Small intestine (tissue), 7 donors: ENCODE measurements around the gene RAMACL. TPM values are rescaled to one million over a fixed set of nuclear protein-coding genes. Genes with fewer than 3 reads are reported as not detected.

Source experiments
- DNase-seq, 2 donors: peaks; one replicate each; pipeline versions ENCODE4 v3.0.0 to v3.0.0-alpha.2; 2013
- FAIRE-seq: peaks from 2 replicates; lab custom pipeline; 2012; peaks lifted over from hg19 to GRCh38; lab: Jason Lieb, UNC
- H3K27ac ChIP-seq, 3 donors: one replicate each; pipeline ENCODE4 v1.5.1; 2013; ENCODE audit warnings: low read length in 2 of 3, mild to moderate bottlenecking in 2 of 3, control low read depth in 1 of 3, inconsistent platforms in 1 of 3, low read depth in 1 of 3, moderate library complexity in 1 of 3
- H3K27me3 ChIP-seq, 3 donors: one replicate each; pipeline ENCODE4 v1.6.1; 2013; ENCODE audit warnings: low read length in 3 of 3, inconsistent platforms in 1 of 3; ENCODE audit not compliant: control insufficient read depth in 3 of 3, insufficient read depth in 3 of 3
- H3K36me3 ChIP-seq, 3 donors: one replicate each; pipeline ENCODE4 v1.6.1; 2013; ENCODE audit warnings: low read length in 3 of 3, inconsistent platforms in 1 of 3, low read depth in 1 of 3, mild to moderate bottlenecking in 1 of 3, moderate library complexity in 1 of 3; ENCODE audit not compliant: control insufficient read depth in 3 of 3, insufficient read depth in 2 of 3
- H3K4me1 ChIP-seq, 3 donors: one replicate each; pipeline ENCODE4 v1.6.1; 2013; ENCODE audit warnings: low read length in 2 of 3, inconsistent platforms in 1 of 3, low read depth in 1 of 3, mild to moderate bottlenecking in 1 of 3, moderate library complexity in 1 of 3; ENCODE audit not compliant: control insufficient read depth in 3 of 3, insufficient read depth in 2 of 3
- H3K4me3 ChIP-seq, 3 donors: one replicate each; pipeline ENCODE4 v1.5.1; 2013; ENCODE audit warnings: low read length in 3 of 3, control low read depth in 1 of 3, inconsistent platforms in 1 of 3, low read depth in 1 of 3, mild to moderate bottlenecking in 1 of 3, moderate library complexity in 1 of 3
- H3K9me3 ChIP-seq, 2 donors: one replicate each; pipeline ENCODE4 v1.6.1; 2013; ENCODE audit warnings: low read depth in 1 of 2, low read length in 1 of 2; ENCODE audit not compliant: control insufficient read depth in 2 of 2, insufficient read depth in 1 of 2
- WGBS, 3 donors: extraction: QIAGEN DNeasy Blood & Tissue Kit; methylation state at CpG; one replicate each; pipeline ENCODE4 v1.1.7; 2013; 5-methylcytosine and 5-hydroxymethylcytosine counted together
- polyA plus RNA-seq, 4 donors: library from polyadenylated mRNA; stranded (reverse) in 3 of 4; unstranded in 1 of 4; fragments of 200-250 nt in 3 of 4; fragments of 120-200 nt in 1 of 4; gene quantifications; one replicate each; pipeline versions ENCODE4 v1.2.1 to v1.2.3, GENCODE V29; 2013
- donor health status: healthy with polysubstance abuse.
- donor health status: control.
- donor health status: control.
- donor health status: Bipolar disorder and iron deficiency.
- donor health status: healthy.

The RAMACL gene
- polyA plus RNA-seq, 4 donors = 0.16 to 0.24 TPM; not detected in 2

DNA sequence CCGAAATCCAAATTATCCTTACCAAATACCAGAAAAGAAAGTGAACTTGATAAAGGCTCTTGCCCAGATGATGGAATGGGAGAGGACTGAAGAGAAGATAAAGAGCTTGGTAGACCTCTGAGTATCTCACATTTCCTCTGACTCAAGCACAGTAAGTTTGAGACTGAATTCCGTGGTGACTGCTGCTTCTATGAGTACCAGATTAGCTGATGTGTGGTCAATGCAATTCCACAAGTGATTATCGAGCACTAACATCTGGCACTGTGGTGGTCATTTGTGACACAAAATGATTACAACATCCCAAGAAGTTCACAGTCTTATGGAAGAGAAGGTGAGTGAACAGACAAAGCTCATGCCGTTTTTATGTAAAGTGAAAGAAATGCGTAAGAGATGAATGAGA, 43.1 kb upstream of the RAMACL start:
- Histone ChIP-seq H3K9me3 (no peaks in the 10 kb centered on the region), H3K36me3 (no peaks in the 10 kb centered on the region), H3K27me3 (peaks cover 0 to 50% (median 0%) of the 10 kb centered on the region in 3 donors), H3K27ac (no peak overlapping the region), H3K4me1 (peaks cover 0 to 16% (median 6%) of the 10 kb centered on the region in 3 donors), H3K4me3 (no peak overlapping the region)
- WGBS, 3 donors = 69 to 82% (median 76%) methylated on average over 5 of the region's 5 CpGs
- DNase-seq (no peak), FAIRE-seq (no peak)

DNA sequence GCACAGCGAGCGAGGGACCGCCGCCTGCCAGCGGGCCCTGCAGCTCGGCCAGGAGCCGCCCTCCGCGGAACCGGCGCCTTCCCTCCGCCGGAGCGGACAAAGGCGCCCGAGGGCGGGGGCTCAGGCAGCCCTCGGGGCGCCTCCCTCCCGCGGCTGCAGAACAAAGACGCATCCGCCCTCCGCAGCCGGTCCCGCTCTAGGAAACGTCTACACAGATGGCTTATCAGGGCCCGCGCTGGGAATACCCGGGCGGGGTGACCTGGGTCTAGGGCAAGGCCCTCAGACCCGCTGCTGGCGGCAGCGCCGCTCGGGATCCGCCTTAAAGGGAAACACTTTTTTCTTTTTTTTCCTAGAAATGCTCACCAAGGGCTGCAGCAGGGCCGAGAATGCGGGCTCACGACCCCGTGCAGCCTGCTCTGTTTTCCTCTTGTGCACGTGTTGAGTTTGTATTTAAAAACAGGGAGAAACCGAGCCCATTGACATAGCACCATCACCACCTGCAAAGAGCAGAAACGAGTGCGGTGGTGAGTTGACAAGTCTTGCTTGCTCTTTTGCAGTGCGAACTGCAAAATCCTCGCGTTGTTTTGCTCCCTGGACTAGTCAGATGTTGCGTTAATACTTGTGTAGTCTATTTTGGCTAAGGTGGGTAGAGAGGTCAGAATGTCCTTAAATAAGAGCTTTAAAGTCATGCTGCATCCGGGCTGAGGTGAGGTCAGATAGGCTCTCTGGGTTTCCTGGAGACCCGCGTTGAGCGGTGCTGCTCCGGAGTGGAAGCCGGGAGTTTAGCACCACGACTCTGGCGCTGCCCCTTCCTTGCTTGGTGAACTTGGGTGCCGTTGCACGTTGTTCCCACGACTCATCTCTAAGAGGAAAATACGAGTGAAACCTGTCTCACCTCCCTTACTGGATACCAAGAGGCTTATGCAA, 41.7 kb upstream of the RAMACL start:
- DNase-seq = peak; percentile 55 to 77

GRCh38 chr6:166627033-166627874, 40.8 kb upstream of the RAMACL start, which contains the start of gene RPS6KA2:
RPS6KA2 (minus strand) TSS chr6:166627251; CDS start chr6:166627019, 232 bp downstream.
- peak; percentile 99 for DNase-seq
- peak within 1 kb of the TSS; percentile 54 to 68 (median 61) for H3K4me3 ChIP-seq
- H3K4me1 ChIP-seq = peaks cover 3 to 16% (median 6%) of the 10 kb centered on the region in 3 donors
- H3K27ac ChIP-seq = peak within 1 kb of the TSS; percentile 46 to 92 (median 74)
- WGBS, 3 donors = 0 to 1% (median 1%) methylated on average over 62 to 87 of the region's 87 CpGs
- peaks cover 0 to 62% (median 2%) of the 10 kb centered on the region in 3 donors for H3K27me3 ChIP-seq
- no peaks in the 10 kb centered on the region for H3K36me3 ChIP-seq
- no peaks in the 10 kb centered on the region for H3K9me3 ChIP-seq
- no peak for FAIRE-seq

More for the DNA sequence above, 41.7 kb upstream of the RAMACL start:
- H3K4me1 ChIP-seq = peaks cover 3 to 16% (median 6%) of the 10 kb centered on the region in 3 donors
- FAIRE-seq = no peak
- WGBS, 3 donors = 1% methylated on average over 49 to 61 of the region's 61 CpGs
- peaks cover 0 to 58% (median 2%) of the 10 kb centered on the region in 3 donors for H3K27me3 ChIP-seq
- H3K36me3 ChIP-seq = no peaks in the 10 kb centered on the region
- H3K9me3 ChIP-seq = no peaks in the 10 kb centered on the region
- peak overlapping the region; percentile 24 to 49 (median 45) for H3K4me3 ChIP-seq
- peak overlapping the region; percentile 46 to 92 (median 74) for H3K27ac ChIP-seq

DNA sequence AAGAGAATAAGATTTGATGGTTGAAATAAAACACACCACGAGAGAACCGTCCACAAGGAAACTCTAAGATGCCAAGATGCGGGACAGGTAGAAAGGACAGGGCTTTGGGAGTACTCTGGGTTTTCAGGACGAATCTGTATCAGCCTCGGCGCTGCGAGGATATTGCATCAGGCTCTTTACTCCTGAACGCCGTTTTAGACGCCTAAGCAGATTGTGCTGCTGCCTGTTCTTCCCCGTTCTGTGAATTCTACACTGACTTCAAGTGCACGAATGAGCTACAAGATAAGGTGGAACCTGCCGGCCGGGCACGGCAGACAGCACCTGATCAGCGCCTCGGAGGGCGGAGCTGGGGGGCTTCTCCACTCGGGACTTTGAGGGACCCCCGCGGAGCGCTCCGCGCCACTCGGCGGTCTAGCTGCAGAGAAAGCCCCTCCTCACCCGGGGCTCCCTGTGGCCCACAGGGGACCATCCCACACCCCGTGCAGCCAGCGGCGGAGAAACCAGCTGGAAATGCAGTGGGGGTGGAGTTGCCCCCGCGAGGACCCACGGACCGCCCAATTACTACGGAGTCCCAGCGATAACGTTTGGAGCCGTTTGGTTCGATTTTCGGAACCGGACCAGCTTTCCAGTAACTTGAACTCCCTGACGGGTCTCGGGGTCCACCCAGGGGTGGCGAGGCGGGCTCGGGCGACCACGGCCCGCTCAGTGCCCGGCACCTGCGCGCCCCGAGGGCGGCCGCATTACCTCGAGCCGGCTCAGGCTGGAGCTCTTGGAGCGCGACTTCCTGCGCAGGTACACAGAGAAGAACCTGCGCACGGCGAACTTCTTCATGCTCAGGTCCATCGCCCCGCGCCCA, 39.9 kb upstream of the RAMACL start:
- DNase-seq (peak; percentile 37 to 43), FAIRE-seq (no peak)
- peak overlapping the region; percentile 54 to 68 (median 61) for H3K4me3 ChIP-seq
- H3K4me1 ChIP-seq = peaks cover 3 to 16% (median 6%) of the 10 kb centered on the region in 3 donors
- peak overlapping the region in 2 of 3 donors; percentile 13 to 79 for H3K27ac ChIP-seq
- 1 to 4% (median 4%) methylated on average over 66 of the region's 66 CpGs for WGBS, 3 donors
- H3K9me3 ChIP-seq = no peaks in the 10 kb centered on the region
- H3K36me3 ChIP-seq = no peaks in the 10 kb centered on the region
- H3K27me3 ChIP-seq = peaks cover 0 to 62% (median 2%) of the 10 kb centered on the region in 3 donors

DNA sequence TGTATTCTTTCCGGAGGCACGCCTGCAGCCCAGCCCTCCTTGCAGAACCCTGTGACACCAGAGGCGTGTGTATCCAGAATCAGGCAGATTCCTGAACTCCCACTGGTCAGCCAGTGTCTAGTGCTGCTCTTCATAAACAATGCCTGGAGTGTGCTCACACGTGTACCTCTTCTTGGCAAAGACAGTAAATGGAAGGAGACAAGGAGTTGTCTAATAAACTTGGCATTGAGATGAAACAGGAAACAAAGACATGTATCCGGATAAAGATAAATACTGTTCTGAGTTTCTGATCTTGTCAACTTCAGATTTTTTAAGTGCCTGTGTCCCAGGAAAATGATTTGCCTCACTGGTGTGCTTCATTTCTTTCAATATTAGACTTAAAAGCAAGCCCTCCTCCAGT, 38.9 kb upstream of the RAMACL start:
- H3K27me3 ChIP-seq = peaks cover 0 to 53% (median 2%) of the 10 kb centered on the region in 3 donors
- FAIRE-seq (no peak), DNase-seq (no peak)
- H3K9me3 ChIP-seq = no peaks in the 10 kb centered on the region
- no peak overlapping the region for H3K27ac ChIP-seq
- WGBS, 3 donors = 49 to 60% (median 59%) methylated on average over 5 of the region's 5 CpGs
- peak overlapping the region in 1 of 3 donors; percentile 61 for H3K4me3 ChIP-seq
- no peaks in the 10 kb centered on the region for H3K36me3 ChIP-seq
- peaks cover 3 to 16% (median 6%) of the 10 kb centered on the region in 3 donors for H3K4me1 ChIP-seq

DNA sequence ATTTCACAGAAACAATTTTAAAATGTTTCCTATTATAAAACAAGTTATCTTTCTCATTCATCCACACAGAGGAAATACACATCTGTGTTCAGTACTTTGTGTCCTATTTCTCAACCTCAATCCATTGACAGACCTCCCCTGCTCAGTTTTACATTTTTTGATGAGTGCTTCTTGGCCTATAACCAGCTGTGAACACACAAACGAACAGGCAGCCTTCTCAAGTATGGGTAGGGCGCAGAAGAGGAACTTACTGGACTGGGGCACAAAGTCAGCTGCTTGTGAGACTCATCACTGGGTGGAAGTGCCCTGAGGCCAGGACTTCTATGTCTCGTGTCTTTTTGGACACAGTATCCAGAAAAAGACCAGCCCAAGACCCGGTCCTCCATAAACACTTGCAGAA, 37.8 kb upstream of the RAMACL start:
- peaks cover 5 to 20% (median 6%) of the 10 kb centered on the region in 3 donors for H3K4me1 ChIP-seq
- H3K27me3 ChIP-seq = peaks cover 0 to 43% (median 2%) of the 10 kb centered on the region in 3 donors
- FAIRE-seq (no peak), DNase-seq (no peak)
- no peak overlapping the region for H3K4me3 ChIP-seq
- no peaks in the 10 kb centered on the region for H3K36me3 ChIP-seq
- no peaks in the 10 kb centered on the region for H3K9me3 ChIP-seq
- H3K27ac ChIP-seq = peak overlapping the region in 1 of 3 donors; percentile 55
- WGBS, 3 donors = 61 to 79% (median 64%) methylated on average over 4 of the region's 4 CpGs

DNA sequence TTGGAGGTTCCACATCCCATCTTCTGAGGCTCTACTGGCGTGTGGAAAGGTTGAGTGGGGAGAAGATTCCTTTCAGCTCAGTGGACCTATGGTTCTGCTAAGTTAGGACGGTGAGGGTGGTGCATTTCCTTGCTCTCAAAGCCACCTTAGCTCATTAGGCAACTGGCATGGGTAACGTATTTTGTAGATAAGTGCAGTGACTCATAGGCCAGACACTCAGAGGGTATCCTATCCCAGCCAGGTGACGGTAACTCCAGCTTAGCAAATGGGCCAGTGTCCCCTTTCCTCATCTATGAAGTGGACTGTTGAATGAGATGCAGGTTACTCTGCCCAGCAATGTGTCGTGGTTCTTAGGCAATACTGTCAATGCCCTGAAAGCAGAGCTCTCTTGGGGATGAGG, 36.8 kb upstream of the RAMACL start:
- FAIRE-seq (no peak), DNase-seq (no peak)
- peaks cover 3 to 16% (median 7%) of the 10 kb centered on the region in 3 donors for H3K4me1 ChIP-seq
- 51 to 76% (median 57%) methylated on average over 5 of the region's 5 CpGs for WGBS, 3 donors
- peaks cover 0 to 4% (median 0%) of the 10 kb centered on the region in 3 donors for H3K36me3 ChIP-seq
- peaks cover 0 to 34% (median 2%) of the 10 kb centered on the region in 3 donors for H3K27me3 ChIP-seq
- no peak overlapping the region for H3K4me3 ChIP-seq
- H3K27ac ChIP-seq = peak overlapping the region in 1 of 3 donors; percentile 55
- H3K9me3 ChIP-seq = no peaks in the 10 kb centered on the region
